Activated CD4-positive, CD25-positive, alpha-beta regulatory T cell treated with anti-CD3 and anti-CD28 coated beads, Interleukin-2, amount 50 U/mL, for 16 hours (primary cell): ENCODE measurements around the gene FBXL20.
"Not testable (repeated sequence)": the region's sequence is repeated elsewhere in the genome, so short reads cannot be mapped to it uniquely, and the experiment has no call there.

Experiments used
- DNase-seq: peaks from one replicate; pipeline ENCODE4 v3.0.0-alpha.2; 2020; ENCODE audit warnings: low read depth, low spot score

Gene FBXL20

GRCh38 chr17:39385040-39385439 is 16.4 kb downstream of the FBXL20 start:
- no peak for DNase-seq

GRCh38 chr17:39380144-39380543 is 21.3 kb downstream of the FBXL20 start:
- no peak for DNase-seq

GRCh38 chr17:39376434-39376833 is 25.0 kb downstream of the FBXL20 start:
- no peak for DNase-seq

GRCh38 chr17:39367805-39368204 is 33.6 kb downstream of the FBXL20 start:
- not testable (repeated sequence) for DNase-seq

GRCh38 chr17:39365872-39366271 is 35.6 kb downstream of the FBXL20 start:
- no peak for DNase-seq

GRCh38 chr17:39365242-39365641 is 36.2 kb downstream of the FBXL20 start:
- DNase-seq, result no peak

- DNase-seq, result no peak
Measured at GRCh38 chr17:39364236-39365025, 37.0 kb downstream of the FBXL20 start.

- no peak for DNase-seq
Measured at GRCh38 chr17:39361064-39361463, 40.4 kb downstream of the FBXL20 start.

GRCh38 chr17:39360537-39360936 is 40.9 kb downstream of the FBXL20 start:
- DNase-seq, result no peak

GRCh38 chr17:39359994-39360393 is 41.4 kb downstream of the FBXL20 start:
- no peak for DNase-seq

- no peak for DNase-seq
Measured at GRCh38 chr17:39357986-39358385, 43.4 kb downstream of the FBXL20 start.

- DNase-seq, result no peak
Measured at GRCh38 chr17:39357488-39357887, 43.9 kb downstream of the FBXL20 start.

GRCh38 chr17:39352986-39353385 is 48.4 kb downstream of the FBXL20 start:
- DNase-seq, result no peak

- DNase-seq, result no peak
Measured at GRCh38 chr17:39352511-39352910, 48.9 kb downstream of the FBXL20 start.

GRCh38 chr17:39351508-39351907 is 49.9 kb downstream of the FBXL20 start:
- no peak for DNase-seq

GRCh38 chr17:39349246-39349645 is 52.2 kb downstream of the FBXL20 start:
- no peak for DNase-seq

GRCh38 chr17:39346863-39347262 is 54.6 kb downstream of the FBXL20 start:
- DNase-seq, result not testable (repeated sequence)

- no peak for DNase-seq
Measured at GRCh38 chr17:39341541-39341940, 59.9 kb downstream of the FBXL20 start.

- DNase-seq, result no peak
Measured at GRCh38 chr17:39340731-39341130, 60.7 kb downstream of the FBXL20 start.

- DNase-seq, result no peak
Measured at GRCh38 chr17:39339272-39339671, 62.2 kb downstream of the FBXL20 start.

GRCh38 chr17:39337649-39338048 is 63.8 kb downstream of the FBXL20 start:
- not testable (repeated sequence) for DNase-seq

GRCh38 chr17:39335704-39336223 is 65.7 kb downstream of the FBXL20 start:
- no peak for DNase-seq

GRCh38 chr17:39334008-39334744 is 67.2 kb downstream of the FBXL20 start:
- DNase-seq, result not testable (repeated sequence)
